GM18505 (cell line): Measurements from ENCODE around the gene WDR74.
"Not testable (repeated sequence)": the region's sequence is repeated elsewhere in the genome, so short reads cannot be mapped to it uniquely, and the experiment has no call there.

ENCODE experiments used
- ATAC-seq: cut with Tn5 transposase; IDR thresholded peaks from one replicate; pipeline ENCODE4 v1.9.1; 2021; ENCODE audit not compliant: unreplicated experiment
- POLR2A ChIP-seq: IDR thresholded peaks from 4 replicates; pipeline ENCODE4 v1.6.1; 2011; ENCODE audit warnings: borderline replicate concordance; ENCODE audit not compliant: insufficient read depth, insufficient read length; ENCODE audit errors: extremely low read depth

WDR74 gene

DNA sequence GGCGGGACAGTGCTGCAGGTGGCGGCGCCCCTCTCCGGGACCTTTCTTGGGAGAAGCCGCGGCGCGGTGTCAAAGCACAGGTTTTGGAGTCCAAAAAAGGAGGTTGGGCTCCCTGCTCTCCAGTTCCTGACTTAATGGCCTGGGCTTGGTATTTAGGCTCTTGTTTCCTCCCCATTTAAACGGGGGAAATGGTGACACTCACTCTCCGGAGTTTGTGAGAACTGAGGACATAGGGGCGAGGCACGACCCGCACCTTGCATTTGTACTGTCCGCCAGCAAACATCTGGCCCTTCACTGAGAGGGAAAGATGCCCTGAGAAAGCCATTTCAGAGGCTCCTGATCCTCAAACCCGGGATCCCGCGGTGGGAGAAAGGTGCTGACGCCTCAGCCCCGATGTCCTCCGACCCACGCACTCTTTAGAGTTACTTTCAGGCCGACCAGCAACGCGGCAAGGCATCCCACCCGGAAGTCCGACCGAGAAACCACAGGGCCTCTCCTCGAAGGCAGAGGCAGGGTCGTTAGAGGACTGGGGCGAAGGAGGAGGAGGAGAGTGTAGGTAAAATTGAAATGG is 2.9 kb upstream of the WDR74 start:
- no peak for TF ChIP-seq POLR2A
- ATAC-seq, result no peak

DNA sequence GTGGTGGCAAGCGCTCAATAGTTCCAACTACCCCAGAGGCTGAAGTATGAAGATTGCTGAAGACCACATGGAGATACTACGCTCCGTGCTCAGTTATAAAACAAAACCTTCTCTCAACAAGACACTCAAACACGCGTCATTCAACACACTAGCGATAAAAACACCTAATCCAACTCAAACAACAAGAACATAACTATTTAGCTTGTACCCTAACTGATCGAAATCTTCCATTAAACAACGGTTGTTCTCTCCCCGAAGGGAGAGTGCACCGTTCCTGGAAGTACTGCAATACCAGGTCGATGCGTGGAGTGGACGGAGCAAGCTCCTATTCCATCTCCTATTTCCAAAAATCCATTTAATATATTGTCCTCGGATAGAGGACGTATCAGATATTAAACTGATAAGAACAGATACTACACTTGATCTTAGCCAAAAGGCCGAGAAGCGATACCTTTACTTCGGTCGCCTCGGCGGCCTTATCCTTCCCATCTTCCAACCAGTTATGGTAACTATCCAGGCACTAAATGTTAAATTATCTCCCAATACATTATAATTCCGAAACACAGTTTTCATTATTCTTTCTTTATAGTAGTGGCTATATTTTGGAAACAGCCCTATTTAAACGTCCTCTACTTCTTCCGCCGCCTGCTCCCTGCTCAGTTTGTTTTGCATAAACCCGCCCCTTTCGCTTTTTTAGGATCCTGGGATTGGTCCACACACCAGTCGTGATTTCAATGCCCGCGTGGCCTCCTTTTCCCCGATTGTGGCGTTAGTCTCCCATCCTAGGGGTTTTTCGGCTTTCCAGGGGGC is 2.2 kb upstream of the WDR74 start:
- peak; percentile 99 for TF ChIP-seq POLR2A
- peak; percentile 50 for ATAC-seq

DNA sequence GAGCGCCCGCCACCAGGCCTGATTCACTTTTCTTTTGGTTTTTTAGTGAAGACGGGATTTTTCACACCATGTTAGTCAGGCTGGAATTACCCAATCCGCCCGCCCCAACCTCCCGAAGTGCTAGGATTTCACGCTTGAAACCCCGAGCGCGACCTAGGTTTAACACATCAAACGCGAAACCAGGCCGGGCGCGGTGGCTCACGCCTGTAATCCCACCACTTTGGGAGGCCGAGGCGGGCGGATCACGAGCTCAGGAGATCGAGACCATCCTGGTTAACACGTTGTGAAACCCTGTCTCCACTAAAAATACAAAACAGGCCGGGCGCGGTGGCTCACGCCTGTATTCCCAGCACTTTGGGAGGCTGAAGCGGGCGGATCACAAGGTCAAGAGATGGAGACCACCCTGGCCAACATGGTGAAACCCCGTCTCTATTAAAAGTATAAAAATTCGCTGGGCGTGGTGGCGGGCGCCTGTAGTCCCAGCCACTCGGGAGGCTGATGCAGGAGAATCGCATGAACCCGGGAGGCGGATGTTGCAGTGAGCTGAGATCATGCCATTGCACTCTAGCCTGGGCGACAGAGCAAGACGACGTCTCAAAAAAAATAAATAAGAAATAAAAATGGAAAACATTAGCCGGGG is 1.5 kb upstream of the WDR74 start:
- ATAC-seq, result not testable (repeated sequence)

- ATAC-seq, result no peak
Measured at GRCh38 chr11:62835336-62835735, 4.1 kb downstream of the WDR74 start.

GRCh38 chr11:62832336-62833234 is 6.8 kb downstream of the WDR74 start, which contains the start of gene TEX54:
Gene TEX54 (minus strand): TSS chr11:62832841.
- peak; percentile 22 for ATAC-seq
- TF ChIP-seq POLR2A, result no peak

More at GRCh38 chr11:62835336-62835735, 4.1 kb downstream of the WDR74 start:
- TF ChIP-seq POLR2A, result no peak

- TF ChIP-seq POLR2A, result peak; percentile 81
- ATAC-seq, result peak; percentile 83
Measured at GRCh38 chr11:62831520-62832335, 7.7 kb downstream of the WDR74 start, which contains the start of gene STX5. Gene STX5 (minus strand): TSS chr11:62832051. CDS start chr11:62831243, 808 bp downstream.

GRCh38 chr11:62830904-62831519 is 8.4 kb downstream of the WDR74 start:
- TF ChIP-seq POLR2A, result no peak
- peak; percentile 6 for ATAC-seq

- ATAC-seq, result not testable (repeated sequence)
Measured at GRCh38 chr11:62828130-62828529, 11.3 kb downstream of the WDR74 start.

DNA sequence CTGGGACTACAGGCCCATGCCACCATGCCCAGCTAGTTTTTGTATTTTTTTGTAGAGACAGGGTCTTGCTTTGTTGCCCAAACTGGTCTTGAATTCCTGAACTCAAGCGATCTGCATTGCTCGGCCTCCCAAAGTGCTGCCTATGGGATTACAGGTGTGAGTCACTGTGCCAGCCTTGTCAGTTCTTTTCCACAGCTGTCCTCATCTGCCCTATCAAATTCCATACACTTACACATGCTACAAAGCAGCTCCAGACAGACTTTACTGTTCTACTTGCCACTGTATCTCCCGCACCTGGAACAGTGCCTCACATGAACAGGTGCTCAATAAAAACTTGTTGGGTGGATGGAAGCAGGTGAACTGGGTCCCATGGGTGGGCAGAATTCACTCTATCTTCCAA is 15.7 kb downstream of the WDR74 start:
- no peak for ATAC-seq
- no peak for TF ChIP-seq POLR2A

GRCh38 chr11:62817129-62817528 is 22.3 kb downstream of the WDR74 start:
- TF ChIP-seq POLR2A, result no peak
- ATAC-seq, result no peak

DNA sequence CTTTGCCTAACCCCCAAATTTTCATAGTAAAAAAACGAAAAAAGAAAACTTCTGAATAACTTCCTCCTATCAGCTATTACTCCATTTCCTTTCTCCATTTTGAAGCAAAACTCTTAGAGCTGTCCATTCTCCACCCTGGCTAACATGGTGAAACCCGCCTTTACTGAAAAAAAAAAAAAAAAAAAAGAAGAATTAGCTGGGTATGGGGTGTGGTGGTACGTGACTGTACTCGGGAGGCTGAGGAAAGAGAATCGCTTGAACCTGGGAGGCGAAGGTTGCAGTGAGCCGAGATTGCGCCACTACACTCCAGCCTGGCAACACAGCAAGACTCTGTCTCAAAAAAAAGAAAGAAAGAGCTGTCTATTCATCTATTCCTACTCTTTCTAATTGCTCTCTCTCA is 22.8 kb downstream of the WDR74 start:
- TF ChIP-seq POLR2A, result no peak
- ATAC-seq, result no peak

DNA sequence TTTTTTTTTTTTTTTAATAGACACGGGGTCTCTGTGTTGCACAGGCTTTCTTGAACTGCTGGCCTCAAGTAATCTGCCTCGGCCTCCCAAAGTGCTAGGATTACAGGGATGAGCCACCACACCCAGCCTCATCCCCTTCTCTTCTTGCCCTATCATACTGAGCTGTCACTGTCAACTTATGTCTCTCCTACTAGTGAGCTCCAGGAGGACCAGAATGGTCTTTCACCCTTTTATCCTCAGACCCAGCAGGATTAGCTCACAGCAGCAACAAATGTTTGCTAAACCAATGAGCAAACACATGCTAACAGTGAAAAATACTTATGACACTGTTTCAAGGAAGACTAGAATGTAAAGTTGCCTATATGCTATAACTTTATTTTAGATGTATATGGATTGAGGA is 27.7 kb downstream of the WDR74 start:
- ATAC-seq, result no peak
- no peak for TF ChIP-seq POLR2A

DNA sequence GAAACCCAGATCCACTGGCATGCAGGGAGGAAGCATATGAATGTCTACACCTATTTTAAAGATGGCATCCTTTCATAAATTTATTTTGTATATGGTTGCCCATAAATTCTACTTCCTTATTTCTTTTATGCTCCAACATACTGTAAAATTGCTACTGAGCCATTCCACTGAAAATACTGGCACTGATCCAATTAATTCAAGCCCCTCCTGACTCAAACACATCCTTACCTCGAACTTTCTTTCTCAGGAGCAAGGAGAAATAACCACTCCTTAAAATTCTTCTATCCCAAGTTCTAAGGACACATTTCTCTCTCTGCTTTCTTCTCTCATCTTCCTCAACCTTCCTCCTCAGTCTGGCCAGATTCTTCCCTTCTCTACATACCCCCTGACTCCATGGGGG is 28.6 kb downstream of the WDR74 start:
- no peak for TF ChIP-seq POLR2A

More for the DNA sequence above, 28.6 kb downstream of the WDR74 start:
- no peak for ATAC-seq
